Measurements from ENCODE around the gene CADPS. TPM values are rescaled to one million over a fixed set of nuclear protein-coding genes. Genes with fewer than 3 reads are reported as not detected.

CADPS gene
- total and polyA plus RNA-seq, 10 donors: 0.16 to 3.6 (median 0.40) TPM

- Histone ChIP-seq H3K9me3 (no peaks in the 10 kb centered on the region), H3K36me3 (no peaks in the 10 kb centered on the region), H3K4me1 (no peaks in the 10 kb centered on the region), H3K27ac (no peak overlapping the region), H3K4me3 (no peak overlapping the region), H3K27me3 (replicated peaks in 1 of 7) (peaks cover 0 to 2% (median 0%) of the 10 kb centered on the region in 7 donors)
- 6 to 98% (median 84%) methylated on average over 1 of the region's 1 CpG for WGBS, 5 donors
- no peak for DNase-seq
- intact Hi-C loops (cut with DNase I; ENCODE audit: low total_unique reads): no loop called here
- TF ChIP-seq POLR2AphosphoS5 (IDR thresholded peaks at IDR 0.05) (no peak), CTCF (IDR thresholded peaks at IDR 0.05 in 8 of 11, conservative IDR thresholded peaks at IDR 0.05 in 3 of 11) (no peak), POLR2A (IDR thresholded peaks at IDR 0.05) (no peak)
Measured at GRCh38 chr3:62727536-62727935, 147.7 kb downstream of the CADPS start.

GRCh38 chr3:62724503-62724902 lies 150.7 kb downstream of the CADPS start:
- H3K9me3 ChIP-seq: no peaks in the 10 kb centered on the region
- no peak for DNase-seq
- no peaks in the 10 kb centered on the region for H3K4me1 ChIP-seq
- no peak overlapping the region for H3K27ac ChIP-seq
- H3K27me3 ChIP-seq (replicated peaks in 1 of 7): peaks cover 0 to 6% (median 0%) of the 10 kb centered on the region in 7 donors
- intact Hi-C loops (cut with DNase I; ENCODE audit: low total_unique reads): no loop called here
- TF ChIP-seq CTCF (IDR thresholded peaks at IDR 0.05 in 8 of 11, conservative IDR thresholded peaks at IDR 0.05 in 3 of 11) (no peak), POLR2A (IDR thresholded peaks at IDR 0.05) (no peak), POLR2AphosphoS5 (IDR thresholded peaks at IDR 0.05) (no peak)
- no peak overlapping the region for H3K4me3 ChIP-seq
- WGBS, 5 donors: 78 to 92% (median 85%) methylated on average over 4 of the region's 4 CpGs
- H3K36me3 ChIP-seq: no peaks in the 10 kb centered on the region

- TF ChIP-seq POLR2AphosphoS5 (IDR thresholded peaks at IDR 0.05) (no peak), POLR2A (IDR thresholded peaks at IDR 0.05) (no peak), CTCF (IDR thresholded peaks at IDR 0.05 in 8 of 11, conservative IDR thresholded peaks at IDR 0.05 in 3 of 11) (no peak)
- 30 to 89% (median 67%) methylated on average over 1 of the region's 1 CpG for WGBS, 5 donors
- H3K9me3 ChIP-seq: no peaks in the 10 kb centered on the region
- H3K4me1 ChIP-seq: no peaks in the 10 kb centered on the region
- no peak overlapping the region for H3K27ac ChIP-seq
- intact Hi-C loops (cut with DNase I; ENCODE audit: low total_unique reads): no loop called here
- DNase-seq: no peak
- H3K4me3 ChIP-seq: no peak overlapping the region
- H3K36me3 ChIP-seq: no peaks in the 10 kb centered on the region
- peaks cover 0 to 6% (median 0%) of the 10 kb centered on the region in 7 donors for H3K27me3 ChIP-seq (replicated peaks in 1 of 7)
Measured at GRCh38 chr3:62723914-62724217, 151.3 kb downstream of the CADPS start.

- Histone ChIP-seq H3K4me1 (no peaks in the 10 kb centered on the region), H3K36me3 (no peaks in the 10 kb centered on the region), H3K9me3 (no peaks in the 10 kb centered on the region), H3K4me3 (no peak overlapping the region), H3K27ac (no peak overlapping the region), H3K27me3 (replicated peaks in 1 of 7) (peaks cover 0 to 6% (median 0%) of the 10 kb centered on the region in 7 donors)
- no peak for DNase-seq
- no peak for TF ChIP-seq POLR2A (IDR thresholded peaks at IDR 0.05)
- 45 to 60% (median 51%) methylated on average over 13 of the region's 13 CpGs for WGBS, 5 donors
- intact Hi-C loops (cut with DNase I; ENCODE audit: low total_unique reads): no loop called here
Measured at GRCh38 chr3:62723166-62723913, 151.9 kb downstream of the CADPS start.
